ENCODE measurements around the gene ARL2.

DNA sequence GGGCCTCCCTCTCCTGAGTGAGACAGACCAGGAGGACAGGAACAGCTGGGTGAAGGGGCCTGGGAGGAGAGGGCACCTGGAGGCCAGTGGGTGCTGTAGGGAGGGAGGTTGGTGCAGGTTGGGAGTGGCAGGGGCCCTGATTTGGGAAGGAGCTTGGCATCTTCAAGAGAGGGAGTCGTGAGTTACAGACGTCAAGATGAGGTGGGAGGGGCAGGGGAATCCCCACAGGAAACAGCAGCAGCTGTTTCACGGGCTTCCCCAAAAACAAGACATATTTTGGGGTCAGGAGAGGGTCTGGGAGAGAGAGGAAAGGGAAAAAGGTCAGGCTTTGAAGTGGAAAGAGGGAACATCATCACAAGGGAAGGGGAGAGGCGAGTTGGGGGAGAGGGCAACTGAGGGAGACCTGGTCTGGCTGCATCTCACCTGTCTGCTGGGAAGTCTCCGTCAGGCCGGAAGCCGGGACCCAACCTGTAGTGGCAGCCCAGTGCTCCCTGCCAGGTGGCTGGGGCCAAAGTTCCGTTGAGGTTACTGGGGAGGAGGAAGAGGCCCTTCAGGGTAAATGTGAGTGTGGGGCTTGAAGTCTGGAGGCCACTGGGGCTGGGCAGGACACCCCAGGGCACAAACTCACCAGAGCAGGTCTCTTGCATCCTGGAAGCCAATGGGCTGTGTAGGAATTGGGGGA is 40.0 kb downstream of the ARL2 start:
- TF ChIP-seq, protein P1, sequence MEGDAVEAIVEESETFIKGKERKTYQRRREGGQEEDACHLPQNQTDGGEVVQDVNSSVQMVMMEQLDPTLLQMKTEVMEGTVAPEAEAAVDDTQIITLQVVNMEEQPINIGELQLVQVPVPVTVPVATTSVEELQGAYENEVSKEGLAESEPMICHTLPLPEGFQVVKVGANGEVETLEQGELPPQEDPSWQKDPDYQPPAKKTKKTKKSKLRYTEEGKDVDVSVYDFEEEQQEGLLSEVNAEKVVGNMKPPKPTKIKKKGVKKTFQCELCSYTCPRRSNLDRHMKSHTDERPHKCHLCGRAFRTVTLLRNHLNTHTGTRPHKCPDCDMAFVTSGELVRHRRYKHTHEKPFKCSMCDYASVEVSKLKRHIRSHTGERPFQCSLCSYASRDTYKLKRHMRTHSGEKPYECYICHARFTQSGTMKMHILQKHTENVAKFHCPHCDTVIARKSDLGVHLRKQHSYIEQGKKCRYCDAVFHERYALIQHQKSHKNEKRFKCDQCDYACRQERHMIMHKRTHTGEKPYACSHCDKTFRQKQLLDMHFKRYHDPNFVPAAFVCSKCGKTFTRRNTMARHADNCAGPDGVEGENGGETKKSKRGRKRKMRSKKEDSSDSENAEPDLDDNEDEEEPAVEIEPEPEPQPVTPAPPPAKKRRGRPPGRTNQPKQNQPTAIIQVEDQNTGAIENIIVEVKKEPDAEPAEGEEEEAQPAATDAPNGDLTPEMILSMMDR (IDR thresholded peaks at IDR 0.05; ENCODE audit: low read length) = no peak
- TF ChIP-seq EZH2 (optimal IDR thresholded peaks at IDR 0.05; ENCODE audit: low read depth, low read length) = no peak
